GM21360 (cell line): ENCODE results near the gene MYBPC2.

Source experiments
- ATAC-seq: cut with Tn5 transposase; IDR thresholded peaks from one replicate; pipeline ENCODE4 v1.9.1; 2021; ENCODE audit warnings: mild to moderate bottlenecking, moderate library complexity; ENCODE audit not compliant: unreplicated experiment

MYBPC2 gene

GRCh38 chr19:50409347-50409746 lies 23.3 kb upstream of the MYBPC2 start:
- no peak for ATAC-seq

- no peak for ATAC-seq
Observed at GRCh38 chr19:50410109-50410508, 22.6 kb upstream of the MYBPC2 start.

- ATAC-seq = no peak
Observed at GRCh38 chr19:50412419-50412818, 20.3 kb upstream of the MYBPC2 start.

GRCh38 chr19:50413096-50413495 lies 19.6 kb upstream of the MYBPC2 start:
- ATAC-seq = no peak

- ATAC-seq = no peak
Observed at GRCh38 chr19:50413531-50413930, 19.2 kb upstream of the MYBPC2 start.

GRCh38 chr19:50414864-50415660 lies 17.6 kb upstream of the MYBPC2 start:
- ATAC-seq = peak; percentile 13

- peak; percentile 32 for ATAC-seq
Observed at GRCh38 chr19:50415661-50416033, 17.0 kb upstream of the MYBPC2 start.

- no peak for ATAC-seq
Observed at GRCh38 chr19:50416034-50416977, 16.4 kb upstream of the MYBPC2 start.

GRCh38 chr19:50417111-50418081 lies 15.3 kb upstream of the MYBPC2 start:
- ATAC-seq = no peak

- no peak for ATAC-seq
Observed at GRCh38 chr19:50418176-50419021, 14.3 kb upstream of the MYBPC2 start, which contains the start of gene SPIB. TSS of gene SPIB (plus strand) at chr19:50418938. CDS start at chr19:50418963, 25 bp downstream.

GRCh38 chr19:50419022-50419579 lies 13.6 kb upstream of the MYBPC2 start:
- ATAC-seq = no peak

GRCh38 chr19:50419580-50420035 lies 13.1 kb upstream of the MYBPC2 start:
- no peak for ATAC-seq

GRCh38 chr19:50420127-50420526 lies 12.6 kb upstream of the MYBPC2 start:
- no peak for ATAC-seq

- no peak for ATAC-seq
Observed at GRCh38 chr19:50420808-50421207, 11.9 kb upstream of the MYBPC2 start.

- ATAC-seq = no peak
Observed at GRCh38 chr19:50422397-50423278, 10.1 kb upstream of the MYBPC2 start.

GRCh38 chr19:50423279-50424113 lies 9.2 kb upstream of the MYBPC2 start:
- no peak for ATAC-seq

- no peak for ATAC-seq
Observed at GRCh38 chr19:50425581-50425980, 7.1 kb upstream of the MYBPC2 start.
